ENCODE results near the gene STX2. TPM values are rescaled to one million over a fixed set of nuclear protein-coding genes. Genes with fewer than 3 reads are reported as not detected.

STX2 gene
- total and polyA plus RNA-seq, 10 of the 15 experiments (the other 5 are each of a cell fraction or from before 2014, with no cell fraction given), result 6.0 to 22.2 (median 10.0) TPM

- Histone ChIP-seq H2AFZ (ENCODE audit: control insufficient read depth, low read depth, low read length) (no peak overlapping the region), H3K27me3 (replicated peaks in 1 of 2; ENCODE audit: control insufficient read depth in 2 of 2, insufficient read depth in 2 of 2, low read length in 1 of 2) (no peaks in the 10 kb centered on the region), H3K4me3 (no peak overlapping the region), H3K9ac (ENCODE audit: control insufficient read depth, insufficient read depth, low read length) (no peak overlapping the region), H3K79me2 (ENCODE audit: control insufficient read depth, insufficient read depth, low read length) (no peaks in the 10 kb centered on the region), H3K27ac (ENCODE audit: control insufficient read depth, insufficient read depth) (no peak overlapping the region), H3K4me1 (ENCODE audit: control insufficient read depth, insufficient read depth, low read length) (no peaks in the 10 kb centered on the region; the same call in 1 of the 2 replicates), H3K36me3 (ENCODE audit: control insufficient read depth in 2 of 2, insufficient read depth in 2 of 2, low read length in 1 of 2) (no peaks in the 10 kb centered on the region), H4K20me1 (ENCODE audit: control insufficient read depth, insufficient read depth) (no peaks in the 10 kb centered on the region), H3K4me2 (ENCODE audit: control insufficient read depth, insufficient read depth) (no peak overlapping the region), H3K9me3 (replicated peaks; ENCODE audit: control insufficient read depth, insufficient read depth, low read length) (no peaks in the 10 kb centered on the region)
- DNase-seq (ENCODE audit: low read depth, low spot score) (no peak), FAIRE-seq (no peak), ATAC-seq (no peak)
- BruUV-seq (replicated peaks), result no TSS peak
- in situ Hi-C loops (cut with MboI), result no loop called here
- SMC1A ChIA-PET (ENCODE audit: uncharacterized antibody, unreplicated experiment), result interaction anchor here (1.3 kb wide), 2 partner anchors 11 to 39 kb away, joined by 5 to 7 read pairs; no protein-coding TSS in a partner anchor
- intact Hi-C loops (cut with micrococcal nuclease; ENCODE audit: unreplicated experiment), result no loop called here
- no peak for TF ChIP-seq NFYB (IDR thresholded peaks at IDR 0.05; ENCODE audit: insufficient read depth, low read depth, low read length)
- TF ChIP-seq, protein P1, sequence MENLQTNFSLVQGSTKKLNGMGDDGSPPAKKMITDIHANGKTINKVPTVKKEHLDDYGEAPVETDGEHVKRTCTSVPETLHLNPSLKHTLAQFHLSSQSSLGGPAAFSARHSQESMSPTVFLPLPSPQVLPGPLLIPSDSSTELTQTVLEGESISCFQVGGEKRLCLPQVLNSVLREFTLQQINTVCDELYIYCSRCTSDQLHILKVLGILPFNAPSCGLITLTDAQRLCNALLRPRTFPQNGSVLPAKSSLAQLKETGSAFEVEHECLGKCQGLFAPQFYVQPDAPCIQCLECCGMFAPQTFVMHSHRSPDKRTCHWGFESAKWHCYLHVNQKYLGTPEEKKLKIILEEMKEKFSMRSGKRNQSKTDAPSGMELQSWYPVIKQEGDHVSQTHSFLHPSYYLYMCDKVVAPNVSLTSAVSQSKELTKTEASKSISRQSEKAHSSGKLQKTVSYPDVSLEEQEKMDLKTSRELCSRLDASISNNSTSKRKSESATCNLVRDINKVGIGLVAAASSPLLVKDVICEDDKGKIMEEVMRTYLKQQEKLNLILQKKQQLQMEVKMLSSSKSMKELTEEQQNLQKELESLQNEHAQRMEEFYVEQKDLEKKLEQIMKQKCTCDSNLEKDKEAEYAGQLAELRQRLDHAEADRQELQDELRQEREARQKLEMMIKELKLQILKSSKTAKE (IDR thresholded peaks at IDR 0.05; ENCODE audit: low read depth, poor library complexity, severe bottlenecking), result no peak
- no peak for TF ChIP-seq RAD51 (IDR thresholded peaks at IDR 0.05)
- TF ChIP-seq BACH1 (IDR thresholded peaks at IDR 0.05; ENCODE audit: borderline replicate concordance), result no peak
- no peak for TF ChIP-seq TBL1XR1 (IDR thresholded peaks at IDR 0.05; ENCODE audit: low read depth, low read length)
- TF ChIP-seq KAT2A (conservative IDR thresholded peaks at IDR 0.05; ENCODE audit: control insufficient read depth, low read depth, low read length), result no peak
- TF ChIP-seq, protein P2, sequence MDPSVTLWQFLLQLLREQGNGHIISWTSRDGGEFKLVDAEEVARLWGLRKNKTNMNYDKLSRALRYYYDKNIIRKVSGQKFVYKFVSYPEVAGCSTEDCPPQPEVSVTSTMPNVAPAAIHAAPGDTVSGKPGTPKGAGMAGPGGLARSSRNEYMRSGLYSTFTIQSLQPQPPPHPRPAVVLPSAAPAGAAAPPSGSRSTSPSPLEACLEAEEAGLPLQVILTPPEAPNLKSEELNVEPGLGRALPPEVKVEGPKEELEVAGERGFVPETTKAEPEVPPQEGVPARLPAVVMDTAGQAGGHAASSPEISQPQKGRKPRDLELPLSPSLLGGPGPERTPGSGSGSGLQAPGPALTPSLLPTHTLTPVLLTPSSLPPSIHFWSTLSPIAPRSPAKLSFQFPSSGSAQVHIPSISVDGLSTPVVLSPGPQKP (IDR thresholded peaks at IDR 0.05; ENCODE audit: low read depth, low read length), result no peak
- TF ChIP-seq BHLHE40 (IDR thresholded peaks at IDR 0.05; ENCODE audit: borderline replicate concordance in 1 of 2, low read depth in 2 of 2, low read length in 1 of 2), result no peak
- TF ChIP-seq MTA2 (IDR thresholded peaks at IDR 0.05; ENCODE audit: low read depth), result no peak
- no peak for TF ChIP-seq E4F1 (IDR thresholded peaks at IDR 0.05; ENCODE audit: borderline replicate concordance, partially characterized antibody)
- TF ChIP-seq, protein P3, sequence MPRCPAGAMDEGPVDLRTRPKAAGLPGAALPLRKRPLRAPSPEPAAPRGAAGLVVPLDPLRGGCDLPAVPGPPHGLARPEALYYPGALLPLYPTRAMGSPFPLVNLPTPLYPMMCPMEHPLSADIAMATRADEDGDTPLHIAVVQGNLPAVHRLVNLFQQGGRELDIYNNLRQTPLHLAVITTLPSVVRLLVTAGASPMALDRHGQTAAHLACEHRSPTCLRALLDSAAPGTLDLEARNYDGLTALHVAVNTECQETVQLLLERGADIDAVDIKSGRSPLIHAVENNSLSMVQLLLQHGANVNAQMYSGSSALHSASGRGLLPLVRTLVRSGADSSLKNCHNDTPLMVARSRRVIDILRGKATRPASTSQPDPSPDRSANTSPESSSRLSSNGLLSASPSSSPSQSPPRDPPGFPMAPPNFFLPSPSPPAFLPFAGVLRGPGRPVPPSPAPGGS (IDR thresholded peaks at IDR 0.05; ENCODE audit: borderline replicate concordance, insufficient read depth, low read depth, low read length, poor library complexity, severe bottlenecking), result no peak
- no peak for TF ChIP-seq NR2C2 (IDR thresholded peaks at IDR 0.05; ENCODE audit: borderline replicate concordance, control insufficient read depth, insufficient read length, low read depth)
- no peak for TF ChIP-seq GATAD2B (conservative IDR thresholded peaks at IDR 0.05; ENCODE audit: low read depth)
- no peak for TF ChIP-seq NFXL1 (IDR thresholded peaks at IDR 0.05; ENCODE audit: borderline replicate concordance)
- TF ChIP-seq SMARCA5 (IDR thresholded peaks at IDR 0.05), result no peak
- no peak for TF ChIP-seq SMC3 (IDR thresholded peaks at IDR 0.05; ENCODE audit: borderline replicate concordance, low read length)
- TF ChIP-seq RB1 (IDR thresholded peaks at IDR 0.05; ENCODE audit: borderline replicate concordance), result no peak
- CTCF ChIA-PET, result interaction anchor here (0.7 to 3.4 kb wide), 2 partner anchors 11 to 14 kb away, joined by 3 to 18 read pairs; no protein-coding TSS in a partner anchor
- POLR2A ChIA-PET, result no interaction called here
- RAD21 ChIA-PET (ENCODE audit: unreplicated experiment), result interaction anchor here (1.3 kb wide), 1 partner anchor 15 kb away, joined by 4 read pairs; no protein-coding TSS in a partner anchor
- WGBS (ENCODE audit: insufficient coverage, insufficient replicate concordance, low lambda C conversion rate, missing lambda C conversion rate), result 96% methylated on average over 4 of the region's 4 CpGs
These were observed 7.8 kb downstream of the STX2 start for GRCh38 chr12:130831246-130831645.

Data from GM12878 (cell line).